ENCODE data around the gene CSF1. TPM values are rescaled to one million over a fixed set of nuclear protein-coding genes. Genes with fewer than 3 reads are reported as not detected.
"Not testable (repeated sequence)": the region's sequence is repeated elsewhere in the genome, so short reads cannot be mapped to it uniquely, and the experiment has no call there.

The CSF1 gene
- polyA plus RNA-seq, 10 donors, result 7.0 to 13.9 (median 9.3) TPM

DNA sequence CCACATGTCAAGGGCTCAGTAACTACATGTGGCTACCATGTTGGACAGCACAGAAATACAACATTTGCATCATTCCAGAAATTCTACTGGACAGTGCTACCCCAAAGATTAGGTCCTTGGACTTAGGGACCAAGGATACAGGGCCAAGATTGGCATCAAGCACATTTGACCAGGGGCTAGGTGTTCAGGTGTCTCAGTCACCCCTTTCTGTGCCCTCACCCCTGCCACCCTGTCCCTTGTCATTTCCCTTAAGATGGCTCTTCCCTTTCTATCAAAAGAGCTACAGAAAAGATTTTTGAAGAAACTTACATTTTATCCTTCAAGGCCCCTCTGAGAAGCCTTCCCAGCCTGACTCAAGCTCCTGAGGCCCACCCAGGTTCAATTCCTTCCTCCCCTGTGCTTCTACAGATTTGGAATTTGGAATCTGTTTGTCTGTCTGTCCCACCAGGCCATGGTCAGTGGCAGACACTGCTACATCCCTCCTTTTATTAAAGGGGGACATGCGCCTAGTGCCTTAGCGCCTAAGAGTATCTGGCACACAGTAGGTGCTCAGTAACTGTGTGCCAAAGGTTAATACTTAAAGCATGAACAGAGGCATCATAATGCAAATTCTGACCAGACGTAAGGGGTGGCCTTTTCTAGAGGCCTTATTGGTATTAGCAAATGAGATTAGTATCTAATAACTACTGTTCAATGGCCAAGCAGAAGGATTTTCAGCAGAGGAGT is 21.4 kb downstream of the CSF1 start:
- no peak for DNase-seq

DNA sequence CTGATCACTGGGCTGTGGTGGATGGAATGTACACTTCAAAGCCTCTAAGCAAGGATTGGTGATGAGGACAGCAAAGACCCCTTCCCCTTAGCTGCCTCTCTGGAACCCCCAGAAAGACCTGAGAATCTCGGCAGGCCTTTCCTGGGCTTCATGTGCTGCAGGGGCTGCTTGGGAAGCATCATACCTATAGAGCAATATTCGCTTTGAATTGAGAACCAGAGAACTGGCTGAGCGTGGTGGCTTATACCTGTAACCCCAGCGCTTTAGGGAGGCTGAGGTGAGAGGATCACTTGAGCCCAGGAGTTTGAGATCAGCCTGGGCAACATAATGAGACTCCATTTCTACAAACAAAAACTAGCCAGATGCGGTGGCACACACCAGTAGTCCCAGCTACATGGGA is 22.0 kb downstream of the CSF1 start:
- no peak for DNase-seq

DNA sequence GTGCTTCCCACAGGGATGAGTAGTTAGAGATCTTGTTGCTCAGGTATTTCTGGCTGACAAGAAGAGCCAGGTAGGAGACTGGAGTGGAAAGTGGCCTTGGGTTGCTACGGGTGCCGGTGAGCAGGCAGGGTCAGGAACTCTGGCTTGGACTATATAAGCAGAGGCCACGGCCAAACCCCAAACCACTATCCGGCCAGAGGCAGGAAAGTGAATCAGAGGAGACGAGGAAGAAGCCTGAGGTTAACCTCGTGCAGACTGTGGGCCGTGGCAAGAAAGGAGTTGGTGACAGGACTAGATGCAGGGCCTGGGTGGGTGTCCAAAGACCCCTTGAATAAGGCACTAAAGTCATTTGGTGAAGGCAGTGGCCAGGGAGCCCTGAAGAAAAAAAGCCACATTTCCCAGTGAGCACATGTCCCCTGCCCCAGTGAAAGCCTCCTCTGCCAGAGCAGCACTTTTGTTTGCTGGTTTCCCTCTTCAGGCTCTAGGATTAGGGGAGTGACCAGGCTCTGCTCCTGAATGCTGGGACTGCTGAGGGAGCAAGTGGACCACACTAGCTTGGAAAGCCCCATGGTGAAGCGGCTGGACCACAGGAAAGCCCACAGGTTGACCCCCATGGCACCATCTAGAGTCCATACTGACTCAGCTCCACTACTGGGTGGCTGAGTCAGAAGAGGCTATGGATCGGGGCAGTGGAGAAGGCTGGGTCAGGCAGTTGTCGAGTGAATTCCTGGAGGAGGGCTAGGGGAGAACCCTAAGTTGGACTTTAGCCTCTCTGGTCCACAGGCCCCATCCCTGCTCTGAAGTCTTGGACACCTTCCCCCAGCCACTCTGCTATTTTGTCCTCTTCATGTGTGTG is 23.4 kb downstream of the CSF1 start:
- DNase-seq, result no peak

DNA sequence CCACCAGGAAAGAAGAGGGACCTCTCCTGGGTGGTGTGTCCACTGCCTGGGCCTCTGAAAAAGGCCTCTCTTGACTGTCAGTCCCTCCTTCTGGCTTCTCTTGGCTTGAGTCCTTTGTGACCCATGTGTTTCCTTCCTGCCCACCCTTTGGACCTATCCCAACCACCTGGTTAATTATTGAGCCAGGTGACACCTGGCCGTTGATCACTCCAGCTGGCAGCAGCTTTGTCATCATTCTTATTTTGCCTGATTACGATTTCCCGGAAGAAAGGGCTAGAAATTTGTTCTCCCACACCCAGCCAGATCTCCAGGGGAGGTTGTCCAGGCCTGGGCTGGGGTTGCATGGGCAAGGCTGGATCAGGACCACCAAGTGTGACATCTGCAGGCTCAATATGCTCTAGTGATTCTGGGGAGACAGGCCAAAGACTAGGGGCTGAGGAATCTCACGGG is 24.8 kb downstream of the CSF1 start:
- DNase-seq, result no peak

DNA sequence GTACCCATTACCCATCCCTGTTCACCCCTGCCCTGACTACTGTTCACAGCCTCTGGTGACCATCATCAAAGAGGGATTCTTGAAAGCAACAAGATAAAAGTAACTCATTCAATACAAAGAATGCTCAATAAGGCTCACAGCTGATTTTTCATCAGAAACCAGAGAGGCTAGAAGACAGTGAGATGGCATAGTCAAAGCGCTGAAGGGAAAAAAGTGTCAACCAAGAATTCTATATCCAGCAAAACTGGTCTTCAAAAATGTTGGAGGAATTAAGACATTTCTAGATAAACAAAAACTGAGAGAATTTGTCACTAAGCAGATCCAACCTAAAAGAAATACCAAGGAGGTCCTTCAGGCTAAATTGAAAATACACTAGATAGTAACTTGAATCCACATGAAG is 27.1 kb downstream of the CSF1 start:
- no peak for DNase-seq

DNA sequence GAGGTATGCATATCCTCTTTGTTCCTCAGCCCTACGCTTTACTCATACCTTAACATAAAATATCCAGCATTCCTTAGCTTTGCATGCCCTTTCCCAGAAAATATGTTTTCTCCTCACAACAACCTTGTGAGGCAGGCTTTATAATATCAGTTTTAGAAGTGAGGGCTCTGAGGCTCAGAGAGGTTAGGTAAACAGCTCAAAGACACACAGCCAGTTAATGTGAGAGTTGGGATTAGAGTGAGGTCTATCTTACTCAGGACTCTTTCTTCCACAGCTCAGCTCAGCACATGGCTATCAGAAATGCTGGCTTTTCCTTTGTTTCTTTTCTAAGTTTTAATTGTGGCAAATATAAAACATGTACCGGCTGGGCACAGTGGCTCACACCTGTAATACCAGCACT is 27.9 kb downstream of the CSF1 start:
- DNase-seq, result no peak

DNA sequence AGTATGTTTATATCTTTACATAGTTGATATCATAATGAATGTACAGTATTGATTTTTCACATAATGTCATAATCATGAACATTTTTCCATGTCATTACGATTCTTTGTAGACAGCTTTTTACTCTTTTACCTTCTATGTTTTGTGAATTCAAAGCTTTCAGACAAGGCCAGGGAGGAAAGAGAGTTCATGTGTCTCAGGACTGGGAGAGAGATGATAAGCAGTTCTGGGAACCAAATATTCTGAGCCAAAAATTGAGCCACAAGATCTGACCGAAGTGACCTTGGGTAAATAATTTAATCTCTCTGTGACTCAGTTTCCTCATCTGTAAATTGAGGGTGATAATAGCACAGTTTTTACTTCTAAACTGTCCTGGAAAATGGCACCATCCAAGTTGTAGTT is 31.8 kb downstream of the CSF1 start:
- no peak for DNase-seq

DNA sequence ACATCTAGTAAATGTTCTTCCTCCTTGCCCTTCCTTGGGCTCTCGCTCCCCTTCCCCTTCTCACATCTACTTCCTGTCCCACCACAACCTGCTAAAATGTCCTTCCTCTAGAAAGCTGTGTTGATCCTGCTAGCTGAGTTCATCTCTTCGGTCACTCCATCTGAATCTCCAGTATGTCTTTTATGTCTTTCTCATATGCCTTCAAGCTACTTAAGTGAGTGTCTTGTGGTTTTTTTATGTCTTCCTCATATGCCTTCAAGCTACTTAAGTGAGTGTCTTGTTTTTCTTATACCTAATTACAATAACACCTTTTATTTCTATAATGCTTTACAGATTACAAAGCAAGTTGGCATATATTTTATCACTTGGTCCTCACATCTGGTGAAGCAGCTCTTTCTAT is 33.9 kb downstream of the CSF1 start:
- DNase-seq, result no peak

DNA sequence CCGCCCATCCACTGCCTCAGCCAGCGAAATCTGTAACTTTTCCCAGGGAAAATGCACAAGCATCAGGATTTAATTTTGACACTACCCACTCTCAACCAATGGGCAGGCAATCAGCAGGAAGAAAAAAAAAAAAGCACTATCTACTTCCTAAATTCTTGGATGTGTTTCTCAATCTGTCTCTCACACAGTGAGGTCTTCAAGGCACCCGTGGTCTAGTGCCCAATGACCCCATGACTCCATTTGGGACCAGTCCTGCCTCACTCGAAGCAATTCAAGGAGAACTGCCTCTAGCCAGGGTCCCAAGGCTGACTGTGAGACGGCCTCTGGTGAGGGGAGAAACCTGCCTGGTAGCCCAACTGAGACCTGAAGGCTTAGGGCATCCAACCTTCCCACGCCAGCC is 35.9 kb downstream of the CSF1 start:
- DNase-seq, result no peak

DNA sequence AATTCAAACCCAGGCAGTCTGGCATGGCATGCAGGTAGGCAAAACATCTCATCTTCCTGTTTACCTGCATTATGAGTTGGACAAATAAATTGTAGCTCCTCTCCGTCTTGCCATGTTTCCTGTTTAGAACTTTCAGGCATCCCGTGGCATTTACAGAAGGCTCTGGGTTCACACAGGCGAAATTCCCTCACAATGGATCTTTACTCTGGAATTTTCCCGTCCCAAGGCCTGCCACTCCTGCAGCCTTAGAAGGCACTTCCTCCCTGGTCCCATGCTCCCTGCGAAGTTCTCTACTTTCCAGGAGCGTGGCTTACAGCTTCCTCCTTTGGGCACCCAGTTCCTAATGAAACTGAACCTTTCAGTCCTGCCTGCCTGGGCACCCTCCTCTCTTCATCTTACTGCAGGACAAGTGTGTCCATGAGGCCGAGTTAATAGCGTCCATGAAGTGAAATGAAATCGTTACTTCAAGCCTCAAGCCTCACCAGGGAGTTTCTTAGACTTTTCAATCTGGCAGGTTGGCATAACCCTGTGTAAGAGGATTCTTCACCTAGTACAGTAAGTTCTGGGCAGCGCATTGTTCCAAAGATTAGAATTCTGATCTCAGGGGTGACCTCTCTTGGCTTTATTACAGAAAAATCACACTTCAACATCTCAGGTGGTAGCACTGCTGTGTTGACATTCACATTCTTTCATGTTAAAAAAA is 37.1 kb downstream of the CSF1 start:
- no peak for DNase-seq

DNA sequence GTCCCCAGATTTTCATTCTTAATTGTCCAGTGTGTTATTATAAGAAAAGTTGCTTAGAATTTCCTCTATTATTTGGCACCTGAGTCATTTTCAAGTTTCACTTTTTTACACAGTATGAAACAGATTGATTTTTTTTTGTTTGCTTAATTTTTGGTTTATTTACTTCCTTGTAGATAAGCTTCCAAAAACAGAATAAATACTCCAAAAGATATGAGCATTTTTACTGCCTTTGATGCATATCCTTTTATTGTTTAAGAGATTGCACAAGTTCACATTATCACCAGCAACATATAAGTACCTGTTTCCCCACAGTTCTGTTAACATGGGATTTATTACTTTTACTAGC is 37.6 kb downstream of the CSF1 start:
- no peak for DNase-seq

DNA sequence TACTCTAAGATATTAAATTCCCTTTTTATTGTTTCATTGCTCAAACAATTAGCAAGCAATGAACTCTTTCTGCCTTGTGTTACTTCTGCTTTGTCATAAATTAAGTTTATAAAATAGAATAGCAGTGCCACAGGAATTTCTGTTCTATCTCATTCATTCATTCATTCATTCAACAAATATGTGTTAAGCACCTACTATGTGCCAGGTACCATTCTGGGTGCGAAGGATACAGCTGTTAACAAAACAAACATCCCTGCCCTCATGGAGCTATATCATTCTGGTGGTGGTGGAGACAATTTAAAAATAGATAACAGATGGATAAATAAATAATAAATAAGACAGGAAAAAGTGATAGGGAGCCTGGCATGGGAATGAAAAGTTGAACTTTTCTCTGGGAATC is 39.4 kb downstream of the CSF1 start:
- no peak for DNase-seq

DNA sequence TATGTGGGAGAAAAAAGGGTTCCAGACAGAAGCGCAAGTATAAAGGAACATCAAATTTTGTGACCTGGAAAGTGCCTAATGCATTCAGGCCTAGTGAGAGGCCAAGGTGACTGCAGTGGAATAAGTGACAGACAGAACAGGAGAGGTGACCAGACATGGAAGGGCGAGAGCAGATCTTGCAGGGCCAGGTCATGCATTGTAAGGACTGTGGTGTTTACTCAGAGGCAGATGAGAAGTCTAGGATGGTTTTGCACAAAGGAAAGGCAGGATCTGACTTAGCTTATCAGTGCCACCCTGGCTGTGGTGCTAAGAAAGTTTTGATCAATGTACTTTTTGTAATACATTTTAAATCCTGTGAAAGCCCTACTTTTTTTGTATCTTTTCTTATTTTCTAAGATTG is 39.9 kb downstream of the CSF1 start:
- no peak for DNase-seq

DNA sequence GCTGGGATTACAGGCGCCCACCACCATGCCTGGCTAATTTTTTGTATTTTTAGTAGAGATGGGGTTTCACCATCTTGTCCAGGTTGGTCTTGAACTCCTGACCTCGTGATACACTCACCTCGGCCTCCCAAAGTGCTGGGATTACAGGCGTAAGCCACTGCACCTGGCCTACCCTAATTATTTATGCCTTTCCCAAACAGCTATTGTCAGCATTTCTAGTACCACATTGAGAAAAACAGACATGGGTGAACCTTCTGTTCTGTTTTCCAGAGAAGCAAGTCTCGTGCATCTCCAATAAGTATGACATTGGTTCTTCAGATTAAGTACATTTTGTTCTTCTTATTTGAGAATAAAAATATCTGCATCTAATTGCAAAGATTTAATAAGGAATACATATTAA is 40.9 kb downstream of the CSF1 start:
- DNase-seq, result not testable (repeated sequence)

DNA sequence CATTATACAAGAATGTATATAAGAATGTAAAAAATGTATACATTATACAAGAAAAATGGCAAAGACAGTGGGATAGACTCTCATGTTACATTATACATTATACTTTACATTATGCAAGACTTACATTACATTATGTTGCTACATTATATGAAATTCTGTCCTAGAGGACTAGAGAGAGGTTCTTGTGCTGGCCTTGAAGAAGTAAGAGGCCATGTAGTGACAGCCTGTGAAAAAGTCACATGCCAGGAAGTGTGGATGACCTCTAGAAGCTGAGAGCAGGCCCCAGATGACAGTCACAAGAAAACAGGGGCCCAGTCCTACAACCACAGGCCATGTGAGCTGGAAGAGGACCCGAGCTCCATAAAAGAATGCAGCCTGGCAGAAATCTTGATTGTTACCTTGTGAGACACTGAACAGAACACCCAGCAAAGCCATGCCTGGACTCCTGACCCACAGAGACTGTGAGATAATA is 43.4 kb downstream of the CSF1 start:
- DNase-seq, result no peak

DNA sequence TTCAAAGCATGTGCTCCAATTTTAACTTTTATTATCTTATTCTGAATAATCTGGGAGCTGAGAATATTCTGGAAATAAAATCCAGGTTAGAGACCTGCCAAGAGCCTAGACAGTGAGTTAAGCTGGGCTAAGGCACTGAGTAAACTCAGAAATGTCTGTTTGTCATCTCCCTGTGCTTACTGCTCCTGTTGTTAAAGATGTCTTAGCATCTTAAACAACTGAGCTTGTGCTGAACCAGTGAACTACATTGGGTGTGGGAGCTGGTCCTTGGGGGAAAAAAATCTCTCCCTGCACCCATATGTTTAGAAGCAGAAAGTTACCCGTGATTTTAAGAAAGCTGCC is 49.0 kb downstream of the CSF1 start:
- DNase-seq, result no peak

DNA sequence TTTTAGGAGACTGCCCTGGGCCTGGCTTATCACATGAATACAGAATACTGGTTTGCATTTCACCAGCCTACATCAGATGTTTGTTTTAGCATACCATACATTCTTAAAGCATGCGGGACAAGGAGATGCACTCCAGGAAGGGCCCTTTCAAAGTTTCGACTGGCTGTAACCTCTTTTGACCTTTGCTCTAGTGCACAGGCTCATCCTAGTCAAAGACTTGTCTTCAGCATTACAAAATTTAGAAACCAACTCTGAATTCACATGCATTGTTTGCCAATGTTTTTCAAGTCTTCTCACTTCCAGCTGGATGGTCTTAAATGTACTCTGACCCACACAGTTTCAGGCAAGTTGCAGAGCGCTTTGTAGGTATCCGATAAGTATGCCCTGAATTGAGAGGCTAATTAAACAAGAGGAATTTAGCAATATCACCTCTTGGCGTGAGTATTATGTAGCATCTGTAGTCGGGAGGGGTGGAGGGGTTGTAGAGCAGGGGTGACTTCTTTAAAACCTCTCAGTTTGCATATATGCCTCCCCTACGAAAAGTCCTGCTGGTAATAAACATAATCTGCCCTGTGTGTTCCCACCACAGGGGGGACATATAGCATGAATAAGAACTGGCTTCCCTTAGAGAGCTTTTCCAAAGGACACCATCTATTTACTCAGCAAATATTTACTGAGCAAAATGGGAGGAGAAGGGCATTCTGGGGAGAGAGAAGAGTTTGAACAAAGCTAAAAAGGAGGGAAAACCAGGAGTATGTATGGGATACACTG is 49.5 kb downstream of the CSF1 start:
- peak in 1 of 3 donors; percentile 66 for DNase-seq

DNA sequence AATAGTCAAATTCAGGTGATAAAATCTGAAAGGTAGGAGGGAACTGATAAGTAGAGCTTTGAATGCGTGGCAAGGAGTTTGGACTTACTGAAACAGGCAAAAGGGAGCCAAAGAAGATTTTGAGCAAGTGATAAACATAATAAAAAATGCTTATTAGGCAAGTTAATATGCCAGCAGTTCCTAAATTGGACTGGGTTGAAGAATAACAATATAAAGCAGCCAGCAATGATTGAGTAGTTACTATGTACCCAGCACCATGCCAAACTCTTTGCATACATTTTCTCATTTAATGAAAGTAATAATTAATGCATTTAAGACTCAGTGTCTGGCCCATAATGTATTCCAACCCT is 50.1 kb downstream of the CSF1 start:
- DNase-seq, result no peak

DNA sequence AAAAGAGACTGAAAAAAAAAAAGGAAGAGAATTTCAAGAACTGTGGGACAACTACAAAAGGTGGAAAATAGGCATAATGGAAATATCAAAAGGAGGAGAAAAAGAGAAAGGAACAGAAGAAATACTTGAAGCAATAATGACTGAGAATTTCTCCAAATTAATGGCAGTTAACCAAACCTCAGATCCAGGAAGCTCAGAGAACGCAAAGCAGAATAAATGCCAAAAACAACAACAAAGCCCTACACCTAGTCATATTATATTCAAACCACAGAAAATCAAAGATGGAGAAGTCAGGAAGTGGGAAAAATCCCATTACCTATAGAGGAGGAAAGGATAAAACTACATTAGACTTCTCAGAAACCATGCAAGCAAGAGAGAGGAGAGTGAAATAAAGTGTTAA is 53.2 kb downstream of the CSF1 start:
- no peak for DNase-seq

DNA sequence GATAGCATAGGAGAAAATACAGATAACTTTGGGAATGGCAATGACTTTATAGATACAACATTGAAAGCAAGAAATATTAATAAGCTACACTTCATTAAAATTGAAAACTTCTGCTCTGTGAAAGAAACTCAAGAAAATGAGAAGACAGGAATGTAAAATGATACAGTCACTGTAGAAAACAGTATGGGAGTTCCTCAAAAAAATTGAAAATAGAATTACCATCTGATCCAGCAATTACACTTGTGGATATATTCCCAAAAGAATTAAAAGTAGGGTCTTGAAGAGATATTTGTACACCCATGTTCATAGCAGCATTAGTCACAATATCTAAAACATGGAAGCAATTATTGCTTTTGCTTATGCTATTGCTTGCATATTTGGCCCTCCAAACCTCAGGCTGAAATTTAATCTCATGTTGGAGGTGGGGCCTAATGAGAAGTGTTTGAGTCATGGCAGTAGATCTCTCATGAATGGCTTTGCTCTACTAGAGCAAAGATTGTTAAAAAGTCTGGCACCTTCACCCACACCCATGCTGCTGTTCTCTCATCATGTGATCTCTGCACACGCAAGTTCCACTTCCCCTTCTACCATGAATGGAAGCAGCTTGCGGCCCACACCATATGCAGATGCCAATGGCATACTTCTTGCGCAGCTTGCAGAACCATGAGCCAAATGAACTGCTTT is 58.6 kb downstream of the CSF1 start:
- peak in 1 of 3 donors; percentile 71 for DNase-seq

DNA sequence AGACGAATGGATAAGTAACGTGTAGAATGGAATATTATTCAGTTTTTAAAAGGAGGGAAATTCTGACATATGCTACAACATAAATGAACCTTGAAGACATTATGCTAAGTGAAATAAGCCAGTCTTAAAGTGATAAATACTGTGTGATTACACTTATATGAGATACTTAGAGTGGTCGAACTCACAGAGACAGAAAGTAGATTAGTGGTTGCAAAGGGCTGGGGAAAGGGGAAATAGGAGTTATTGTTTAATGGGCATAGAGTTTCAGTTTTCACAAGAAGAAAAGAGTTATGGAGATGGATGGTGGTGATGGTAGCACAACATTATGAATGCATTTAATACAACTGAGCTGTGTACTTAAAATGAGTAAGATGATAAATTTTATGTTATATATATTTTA is 59.3 kb downstream of the CSF1 start:
- no peak for DNase-seq

DNA sequence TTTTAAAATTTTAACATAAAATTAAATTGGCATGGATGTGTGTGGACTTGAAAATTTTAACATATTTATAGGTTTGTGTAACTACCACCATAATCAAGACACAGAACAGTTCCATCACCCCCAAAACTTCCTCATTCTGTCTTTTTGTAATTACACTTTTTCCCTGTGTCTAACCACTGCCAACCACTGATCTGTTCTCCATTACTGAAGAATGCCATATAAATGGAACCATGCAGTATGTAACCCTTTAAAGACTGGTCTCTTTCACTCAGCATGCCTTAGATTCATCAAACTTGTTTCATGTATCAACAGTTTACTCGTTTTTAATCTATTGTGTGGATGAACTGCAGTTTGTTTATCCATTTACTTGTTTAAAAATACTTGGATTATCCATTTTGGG is 60.9 kb downstream of the CSF1 start:
- no peak for DNase-seq
